HEK293T (cell line): Measurements from ENCODE around the gene SKIC2.

Source experiments
- BHLHE40 ChIP-seq: fragments of 450-650 bp; IDR thresholded peaks from 2 replicates; pipeline ENCODE4 v1.6.1; 2016; ENCODE audit warnings: mild to moderate bottlenecking, moderate library complexity, borderline replicate concordance
- FOXA1 ChIP-seq: fragments of 450-650 bp; IDR thresholded peaks from 2 replicates; pipeline ENCODE4 v1.6.1; 2016; ENCODE audit warnings: mild to moderate bottlenecking
- FOXM1 ChIP-seq: fragments of 450-650 bp; IDR thresholded peaks from 2 replicates; pipeline ENCODE4 v1.6.1; 2017; ENCODE audit warnings: mild to moderate bottlenecking, borderline replicate concordance
- LEF1 ChIP-seq: fragments of 450-650 bp; IDR thresholded peaks from 2 replicates; pipeline ENCODE4 v1.6.1; 2017; ENCODE audit warnings: mild to moderate bottlenecking, borderline replicate concordance
- NFRKB ChIP-seq: fragments of 450-650 bp; IDR thresholded peaks from 2 replicates; pipeline ENCODE4 v1.6.1; 2016; ENCODE audit warnings: mild to moderate bottlenecking, moderate library complexity
- SP1 ChIP-seq: fragments of 450-650 bp; IDR thresholded peaks from 2 replicates; pipeline ENCODE4 v1.6.1; 2017
- ZNF384 ChIP-seq: fragments of 450-650 bp; IDR thresholded peaks from 2 replicates; pipeline ENCODE4 v1.6.1; 2016

GRCh38 chr6:31966506-31966905 is 7.5 kb downstream of the SKIC2 start:
- no peak for TF ChIP-seq FOXM1
- TF ChIP-seq FOXA1 = no peak
- no peak for TF ChIP-seq NFRKB
- TF ChIP-seq SP1 = no peak
- TF ChIP-seq LEF1 = no peak
- TF ChIP-seq BHLHE40 = no peak
- TF ChIP-seq ZNF384 = no peak
